Jurkat, Clone E6-1 (cell line): Measurements from ENCODE around the gene ARL8B.

Source experiments
- DNase-seq: peaks from one replicate; pipeline ENCODE4 v3.0.0-alpha.2; 2011; ENCODE audit warnings: low read depth, low spot score
- H3K4me3 ChIP-seq: 2 replicates; pipeline ENCODE4 v1.5.1; 2011; ENCODE audit warnings: mild to moderate bottlenecking, low read length, control low read depth, moderate library complexity

Gene ARL8B

DNA sequence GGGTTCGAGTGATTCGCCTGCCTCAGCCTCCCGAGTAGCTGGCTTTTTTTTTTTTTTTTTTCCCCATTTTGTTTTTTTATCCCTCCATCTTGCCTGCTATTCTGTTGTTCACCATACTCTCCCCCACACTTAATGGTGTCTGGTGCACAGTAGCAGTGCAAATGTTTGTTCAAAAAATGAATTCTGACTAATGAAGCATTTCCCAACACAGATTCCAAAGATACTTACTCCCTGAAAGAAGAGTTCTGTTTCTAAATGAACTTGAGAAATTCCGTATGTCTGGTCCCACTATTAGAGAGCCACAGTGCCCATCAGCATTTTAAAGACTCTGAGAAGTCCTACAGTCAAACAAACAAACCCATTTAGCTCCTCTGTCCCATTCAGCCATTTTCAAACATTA, 74.9 kb downstream of the ARL8B start:
- DNase-seq = no peak
- peak overlapping the region; percentile 34 for H3K4me3 ChIP-seq

DNA sequence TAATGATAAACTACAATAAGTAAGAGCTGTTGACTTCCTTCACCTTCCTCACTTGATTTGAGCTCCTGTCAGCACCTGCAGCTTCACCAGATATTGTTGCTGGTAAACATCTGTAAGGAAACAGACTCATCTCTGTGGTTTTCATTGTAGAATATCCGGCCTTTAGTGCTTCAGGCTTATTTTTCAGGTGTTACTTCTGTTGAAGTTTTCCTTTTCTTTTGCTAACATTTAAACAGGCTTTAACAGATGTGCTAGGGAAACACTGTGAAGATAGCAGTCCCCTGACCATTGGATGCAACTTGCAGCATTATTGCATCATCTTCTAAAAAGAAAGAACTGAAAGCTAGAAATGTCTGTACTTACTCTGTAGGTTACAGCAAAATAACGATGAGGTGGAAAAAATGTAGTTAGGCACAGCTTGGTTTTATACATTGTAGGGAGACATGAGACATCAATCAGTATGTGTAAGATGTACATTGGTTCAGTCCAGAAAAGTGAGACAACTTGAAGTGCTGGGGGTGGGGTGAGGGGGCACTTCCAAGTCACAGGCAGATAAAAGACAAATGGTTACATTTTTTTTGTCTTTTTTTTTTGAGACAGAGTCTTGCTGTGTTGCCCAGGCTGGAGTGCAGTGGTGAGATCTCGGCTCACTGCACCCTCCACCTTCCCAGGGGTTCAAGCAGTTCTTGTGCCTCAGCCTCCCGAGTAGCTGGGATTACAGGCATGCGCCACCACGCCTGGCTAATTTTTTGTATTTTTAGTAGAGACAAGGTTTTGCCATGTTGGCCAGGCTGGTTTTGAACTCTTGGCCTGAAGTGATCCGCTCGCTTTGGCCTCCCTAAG, 75.6 kb downstream of the ARL8B start:
- peak overlapping the region; percentile 34 for H3K4me3 ChIP-seq
- DNase-seq = peak; percentile 96

DNA sequence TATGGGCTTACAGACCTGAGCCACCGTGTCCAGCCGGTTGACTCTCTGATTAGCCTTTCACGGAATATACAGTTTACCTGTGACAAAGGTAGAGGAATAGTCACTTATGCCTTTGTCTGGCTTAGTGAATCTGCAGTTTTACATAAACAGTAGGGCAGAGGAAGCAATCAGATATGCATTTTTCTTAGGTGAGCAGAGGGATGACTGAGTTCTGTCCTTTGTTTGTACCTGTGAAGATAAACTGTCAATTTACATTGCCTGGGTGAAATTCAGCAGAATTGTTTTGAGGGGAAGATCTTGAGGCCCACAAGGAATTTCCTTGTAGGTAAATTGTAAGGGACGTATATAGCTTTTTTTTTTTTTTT, 76.2 kb downstream of the ARL8B start:
- DNase-seq = no peak
- H3K4me3 ChIP-seq = no peak overlapping the region

DNA sequence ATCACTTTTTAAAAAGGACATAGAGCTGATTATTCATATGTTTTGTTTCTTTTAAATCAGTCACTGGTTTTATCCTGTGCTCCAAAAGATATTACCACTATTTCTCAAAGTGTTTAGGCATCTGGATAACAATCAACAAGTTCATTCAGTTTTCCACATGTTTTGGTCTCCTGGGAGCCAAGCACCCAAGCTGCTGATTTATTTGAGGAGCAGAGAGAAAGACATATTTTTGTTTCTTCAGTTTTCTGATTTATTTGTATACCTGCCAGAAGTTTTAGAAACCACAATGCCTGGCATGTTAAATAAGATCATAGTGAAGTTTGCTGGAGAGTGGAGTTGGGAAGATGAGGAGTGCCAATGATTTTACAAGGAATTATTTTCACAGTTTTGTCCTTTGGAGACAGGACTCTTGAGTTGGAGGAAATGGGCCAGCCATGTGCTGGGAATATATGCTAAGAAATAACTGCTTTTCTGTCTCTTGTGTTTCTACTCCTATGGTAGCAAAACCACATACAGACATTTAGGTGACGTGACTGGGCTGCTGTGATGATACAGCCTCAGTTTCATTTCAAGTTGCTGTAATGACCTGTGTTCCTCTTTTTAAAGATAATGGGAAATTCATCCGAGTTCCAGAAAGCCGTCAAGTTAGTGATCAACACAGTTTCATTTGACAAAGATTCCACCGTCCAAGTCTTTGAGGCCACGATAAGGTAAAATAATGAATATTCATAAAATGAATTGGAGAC, 77.1 kb downstream of the ARL8B start:
- H3K4me3 ChIP-seq = no peak overlapping the region
- no peak for DNase-seq

DNA sequence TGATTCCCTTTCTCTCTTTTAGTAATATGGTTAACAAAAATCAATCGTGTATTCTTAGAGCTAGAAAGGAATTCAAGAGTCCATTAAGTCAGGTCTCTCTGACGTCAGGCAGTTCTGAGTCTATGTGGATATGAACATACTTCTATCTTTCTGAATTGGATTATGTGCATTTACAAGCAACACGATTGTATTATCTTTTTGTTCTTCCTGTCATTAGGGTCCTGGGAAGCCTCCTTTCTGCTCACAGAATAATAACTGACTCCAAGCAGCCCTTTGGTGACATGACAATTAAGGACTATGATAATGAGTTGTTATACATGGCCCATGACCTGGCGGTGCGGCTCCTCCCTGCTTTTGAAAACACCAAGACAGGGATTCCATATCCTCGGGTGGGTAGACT, 79.4 kb downstream of the ARL8B start:
- no peak for DNase-seq
- H3K4me3 ChIP-seq = no peak overlapping the region

DNA sequence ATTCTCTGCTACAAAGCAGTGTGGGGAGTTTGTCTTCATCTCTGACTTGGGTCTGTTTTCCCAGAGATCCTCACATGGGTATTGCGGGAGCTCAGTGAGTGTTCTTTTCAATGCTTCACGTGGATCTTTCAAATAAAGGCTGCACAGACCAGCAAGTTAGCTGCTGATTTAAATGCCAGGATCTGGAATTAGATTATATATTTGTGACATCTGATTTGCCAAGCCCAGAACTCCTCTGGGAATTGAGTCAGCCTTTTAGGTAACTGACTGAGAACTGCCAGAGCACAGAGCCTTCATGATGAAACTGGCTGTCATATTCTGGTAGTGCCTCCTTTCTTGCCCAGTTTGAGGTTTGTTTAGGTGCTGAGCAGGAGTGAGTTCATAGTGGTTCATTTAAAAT, 80.1 kb downstream of the ARL8B start:
- DNase-seq = no peak
- no peak overlapping the region for H3K4me3 ChIP-seq

DNA sequence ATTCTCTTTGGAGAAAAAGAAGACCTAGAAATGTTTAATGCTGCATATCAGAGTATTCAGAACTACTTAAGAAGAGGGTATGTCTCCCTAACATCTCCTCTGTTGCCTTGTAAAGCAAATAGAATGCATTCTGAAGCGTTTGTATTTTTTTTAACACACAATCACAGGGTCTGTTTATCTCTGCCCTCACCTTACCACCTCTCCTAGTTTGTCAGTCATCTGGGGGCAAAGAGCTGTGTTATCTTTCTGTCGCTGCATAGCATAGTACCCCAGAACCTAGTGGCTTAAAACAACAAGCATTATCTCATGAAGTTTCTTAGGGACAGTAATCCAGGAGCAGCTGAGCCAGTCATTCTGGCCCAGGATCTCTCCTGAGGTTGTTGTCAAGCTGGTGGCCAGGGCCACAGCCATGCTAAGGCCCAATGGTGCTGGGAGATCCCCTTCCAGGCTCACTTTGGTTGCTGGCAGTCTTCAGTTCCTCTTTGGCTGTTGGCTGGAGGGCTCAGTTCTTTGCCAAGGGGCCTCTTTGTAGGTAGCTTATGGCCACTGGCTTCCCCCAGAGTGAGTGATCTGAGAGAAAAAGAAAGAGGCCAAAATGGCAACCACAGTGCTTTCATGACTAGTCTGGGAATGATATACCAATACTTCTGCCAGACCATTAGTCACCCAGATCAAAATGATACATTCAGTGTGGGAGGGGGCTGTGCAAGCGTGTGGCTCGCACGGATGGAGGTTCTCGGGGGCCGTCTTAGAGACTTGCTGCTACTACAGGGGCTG, 83.3 kb downstream of the ARL8B start:
- DNase-seq = no peak
- no peak overlapping the region for H3K4me3 ChIP-seq

DNA sequence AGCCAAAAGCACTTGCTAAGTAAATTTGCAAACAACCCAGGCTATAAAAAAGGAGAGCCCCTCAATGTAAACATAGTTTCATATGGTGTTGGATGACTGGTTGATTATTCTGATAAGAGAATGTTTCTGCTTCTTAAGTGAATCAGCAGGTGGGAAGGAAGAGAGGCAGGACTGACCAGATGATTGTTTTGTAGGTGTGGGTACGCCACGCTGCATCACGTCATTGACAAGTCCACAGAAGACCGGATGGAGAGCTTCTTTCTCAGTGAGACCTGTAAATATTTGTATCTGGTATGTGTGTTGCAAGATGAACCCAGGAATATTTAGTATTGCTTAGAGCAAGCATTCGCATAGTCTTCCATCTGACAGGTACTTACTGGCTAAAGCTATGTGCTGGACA, 88.8 kb downstream of the ARL8B start:
- DNase-seq = no peak

DNA sequence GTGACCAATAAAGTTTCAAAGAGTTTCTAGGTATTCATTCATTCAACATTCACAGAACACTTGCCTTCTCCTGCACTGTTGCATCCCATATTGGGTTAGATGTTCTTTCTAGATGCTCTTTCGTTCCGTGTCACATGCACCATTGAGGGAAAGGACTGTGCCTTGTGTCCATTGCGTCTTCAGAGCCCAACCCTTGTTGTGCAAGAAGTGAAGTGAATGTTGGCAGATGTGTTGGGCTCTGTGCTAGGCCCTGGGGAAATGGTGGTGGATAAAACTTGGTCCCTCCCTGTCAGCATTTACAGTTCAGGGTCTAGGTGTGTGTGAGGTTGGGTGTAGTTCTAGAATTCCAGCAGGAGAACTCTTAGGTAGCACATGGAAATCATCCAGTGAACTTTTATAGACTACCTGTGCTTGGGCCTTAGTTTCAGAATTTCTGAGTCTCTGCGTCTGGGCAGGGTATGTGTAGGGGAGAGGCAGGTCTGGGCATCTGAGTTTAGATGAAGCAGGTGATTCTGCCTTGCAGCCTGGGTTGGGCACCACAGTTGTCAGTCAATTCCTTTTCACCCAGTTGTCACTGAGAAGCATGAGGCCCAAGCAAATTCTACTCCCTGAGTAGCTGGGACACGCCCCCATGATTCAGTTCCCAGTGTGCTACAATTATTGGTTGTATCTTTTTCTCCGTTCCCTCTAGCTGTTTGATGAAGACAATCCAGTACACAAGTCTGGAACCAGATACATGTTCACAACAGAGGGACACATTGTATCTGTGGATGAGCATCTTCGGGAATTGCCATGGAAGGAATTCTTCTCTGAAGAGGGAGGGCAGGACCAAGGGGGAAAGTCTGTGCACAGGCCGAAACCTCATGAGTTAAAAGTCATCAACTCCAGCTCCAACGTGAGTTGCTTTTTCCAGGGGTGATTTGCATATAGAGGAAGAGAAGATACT, 90.8 kb downstream of the ARL8B start:
- no peak overlapping the region for H3K4me3 ChIP-seq

More for the DNA sequence above, 88.8 kb downstream of the ARL8B start:
- H3K4me3 ChIP-seq = no peak overlapping the region

DNA sequence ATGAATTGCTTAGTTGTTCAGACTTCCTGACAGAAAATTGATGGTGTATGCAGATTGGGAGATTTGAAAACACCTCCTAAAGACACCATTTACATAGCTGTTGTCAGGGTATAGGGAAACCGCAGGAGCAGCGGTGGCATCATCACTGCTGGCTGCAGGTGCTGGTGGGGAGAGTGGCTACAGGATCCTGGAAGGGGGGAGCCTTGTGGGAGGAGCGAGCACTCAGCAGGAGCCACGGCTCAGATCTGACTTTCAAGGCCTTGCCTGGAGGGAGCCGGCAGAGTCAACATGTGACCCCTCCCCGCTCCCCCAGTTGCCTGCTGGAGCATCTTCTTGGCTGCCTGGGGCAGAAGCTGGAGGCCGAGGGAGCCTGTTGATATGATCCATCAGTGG, 91.5 kb downstream of the ARL8B start:
- DNase-seq = peak; percentile 84
- no peak overlapping the region for H3K4me3 ChIP-seq

More for the DNA sequence above, 90.8 kb downstream of the ARL8B start:
- DNase-seq = no peak

DNA sequence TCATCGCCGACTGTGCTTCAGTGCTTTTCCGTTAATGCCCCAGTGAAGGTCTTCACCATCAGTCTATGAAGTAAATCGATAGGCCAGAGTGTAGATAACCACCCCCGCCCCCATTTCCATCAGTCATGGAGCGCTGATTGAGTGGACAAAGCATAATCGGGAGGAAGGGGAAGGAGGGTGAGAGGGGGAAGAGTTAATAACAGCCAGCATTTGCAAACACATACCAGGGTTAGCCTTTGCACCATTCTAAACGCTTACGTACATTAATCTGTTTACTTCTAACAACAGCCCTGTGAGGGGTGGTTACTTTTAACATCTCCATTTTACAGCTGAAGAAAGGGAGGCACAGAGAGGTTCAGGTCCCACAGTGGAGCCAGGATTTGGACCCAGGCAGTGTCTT, 92.3 kb downstream of the ARL8B start:
- H3K4me3 ChIP-seq = no peak overlapping the region
- DNase-seq = no peak

DNA sequence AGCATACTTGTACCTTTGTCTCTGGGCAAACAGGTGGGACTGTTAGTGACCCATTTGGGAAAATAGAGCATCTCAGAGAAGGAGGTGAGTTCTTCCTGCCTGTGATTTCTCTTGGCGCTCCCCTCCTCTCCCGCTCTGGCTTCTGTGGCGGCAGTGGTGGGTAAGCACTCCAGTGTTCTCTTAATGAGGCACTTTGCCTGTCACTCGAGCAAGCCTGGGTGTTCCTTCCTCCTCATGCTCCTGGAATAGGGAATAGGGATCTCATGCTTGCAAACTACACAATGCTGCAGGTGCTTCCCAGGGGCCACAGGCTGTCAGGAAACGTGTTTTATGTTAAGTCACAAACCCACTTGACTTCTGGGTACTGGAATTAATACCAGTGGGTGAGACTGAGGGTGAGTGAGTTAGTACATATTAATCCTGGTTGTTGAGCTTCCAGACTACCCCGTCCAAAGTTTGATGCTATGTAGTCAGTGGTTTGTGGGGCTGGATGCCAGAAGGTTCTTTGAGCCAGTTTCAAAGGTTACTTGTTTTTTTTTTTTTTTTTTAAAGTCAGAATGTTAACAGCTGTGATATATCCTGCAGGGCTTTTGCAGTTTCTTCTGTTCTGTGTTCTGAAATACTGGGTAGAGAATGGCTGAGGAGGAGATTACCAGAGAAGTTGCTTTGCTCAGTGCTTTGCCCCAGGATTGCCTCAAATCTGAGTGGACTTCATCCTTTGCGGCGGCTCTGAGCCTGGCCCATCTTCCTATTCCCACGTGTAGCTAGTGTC, 95.9 kb downstream of the ARL8B start:
- no peak overlapping the region for H3K4me3 ChIP-seq
- no peak for DNase-seq

DNA sequence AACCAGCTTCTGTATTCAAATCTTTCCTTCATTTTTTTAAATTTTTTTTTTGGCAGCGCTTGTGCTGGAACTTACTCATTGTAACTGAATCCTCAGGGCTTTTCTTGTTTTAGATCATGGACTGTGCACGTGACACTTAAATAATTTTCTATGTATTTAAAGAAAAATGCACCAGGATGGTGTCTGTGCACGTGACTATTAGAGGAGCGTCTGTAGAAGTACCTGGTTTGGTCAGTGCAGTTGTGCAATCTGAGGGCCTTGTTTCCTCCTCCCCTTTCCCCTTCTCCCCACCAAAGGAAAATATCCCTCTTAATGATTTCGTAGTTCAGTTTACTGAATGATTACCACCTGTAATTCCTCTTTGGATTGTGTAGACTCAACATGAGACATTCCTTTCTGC, 96.7 kb downstream of the ARL8B start:
- no peak overlapping the region for H3K4me3 ChIP-seq
- no peak for DNase-seq

DNA sequence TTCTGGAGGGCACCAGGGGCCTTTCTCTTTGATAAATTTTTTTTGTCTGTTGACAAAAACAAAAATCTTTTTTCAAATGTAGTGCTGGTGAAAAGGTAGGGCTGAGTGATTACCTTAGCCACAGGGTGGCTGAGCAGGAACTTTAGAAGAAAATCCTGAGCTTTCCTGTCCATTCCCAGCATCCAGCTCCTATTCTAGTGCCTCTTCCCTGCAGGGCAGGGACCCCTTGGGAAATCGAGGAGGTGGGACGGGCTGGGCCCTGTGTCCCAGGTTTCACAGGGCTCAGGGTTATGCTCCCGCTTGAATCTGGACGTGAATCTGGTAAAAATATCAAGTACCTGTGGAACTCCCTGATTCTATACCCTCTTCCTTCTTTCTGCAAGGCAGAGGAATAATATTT, 97.1 kb downstream of the ARL8B start:
- DNase-seq = no peak

DNA sequence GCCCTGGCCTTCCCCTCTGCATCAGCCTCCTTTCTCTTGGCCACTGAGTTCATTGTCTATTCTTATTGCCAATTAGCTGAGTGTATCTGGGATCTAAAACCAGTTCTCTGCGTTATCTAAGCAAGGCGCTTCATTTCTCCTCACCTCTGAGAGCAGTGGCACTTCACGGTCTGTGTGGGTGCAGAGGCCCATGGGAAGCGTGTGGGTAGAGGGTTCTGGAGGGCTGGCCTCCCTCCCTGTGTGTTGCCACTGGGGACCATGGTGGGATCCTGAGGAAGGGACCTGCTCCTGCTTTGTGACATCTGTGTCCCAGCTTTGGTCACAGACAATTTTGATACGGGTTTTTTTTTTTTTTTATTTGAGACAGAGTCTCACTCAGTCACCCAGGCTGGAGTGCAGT, 98.1 kb downstream of the ARL8B start:
- H3K4me3 ChIP-seq = no peak overlapping the region
- DNase-seq = no peak

More for the DNA sequence above, 97.1 kb downstream of the ARL8B start:
- no peak overlapping the region for H3K4me3 ChIP-seq

DNA sequence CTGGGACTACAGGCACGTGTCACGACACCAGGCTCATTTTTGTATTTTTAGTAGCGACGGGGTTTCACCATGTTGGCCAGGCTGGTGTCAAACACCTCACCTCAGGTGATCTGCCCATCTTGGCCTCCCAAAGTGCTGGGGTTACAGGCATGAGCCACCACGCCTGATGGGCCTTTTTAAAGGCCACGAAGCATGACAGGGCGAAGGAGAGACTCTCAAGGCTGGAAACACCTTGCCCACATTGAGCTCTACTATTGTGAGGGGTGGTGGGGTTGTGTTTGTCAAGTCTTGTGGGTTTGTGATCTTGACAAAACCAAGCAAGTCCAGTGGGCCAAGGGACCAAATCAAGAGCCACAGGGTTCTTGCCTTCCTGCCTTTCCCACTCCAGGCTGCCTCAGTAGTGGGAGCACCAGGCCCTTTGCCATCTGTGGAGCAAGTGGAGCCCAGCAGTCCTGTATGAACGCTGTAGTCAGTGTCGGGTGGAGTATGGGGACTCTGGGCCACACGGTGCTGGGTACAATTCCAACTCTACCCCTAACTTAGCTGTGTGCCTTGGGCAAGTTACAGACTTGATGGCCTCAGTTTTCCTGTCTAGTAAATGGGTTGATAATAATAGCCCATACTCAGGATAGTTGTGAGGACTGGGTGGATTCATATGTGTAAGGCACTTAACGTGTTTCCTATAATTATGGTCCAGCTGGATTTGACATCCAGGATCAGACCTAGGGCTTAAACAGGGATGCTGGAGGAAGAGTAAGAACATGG, 98.8 kb downstream of the ARL8B start:
- no peak for DNase-seq
- H3K4me3 ChIP-seq = no peak overlapping the region

DNA sequence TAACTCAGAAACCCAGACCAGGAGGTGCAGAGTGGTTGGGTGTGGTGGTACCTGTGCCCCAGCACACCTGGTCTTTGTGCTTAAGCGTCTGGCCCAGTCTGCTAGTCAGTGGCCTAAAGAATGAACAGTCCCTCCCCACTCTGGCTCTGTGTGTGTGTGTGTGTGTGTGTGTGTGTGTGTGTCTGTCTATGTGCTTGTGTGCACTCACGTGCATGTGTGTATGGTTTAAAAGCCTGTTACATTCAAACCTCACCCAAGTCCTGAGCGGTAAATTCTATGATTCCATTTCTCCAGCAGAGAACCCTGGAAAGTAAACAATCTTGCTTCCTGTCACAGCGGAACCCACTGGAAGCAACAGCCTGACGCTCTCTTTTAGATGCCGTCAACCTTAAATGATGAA, 99.6 kb downstream of the ARL8B start:
- H3K4me3 ChIP-seq = no peak overlapping the region
- no peak for DNase-seq
